ENCODE data around the gene JARID2. TPM values are rescaled to one million over a fixed set of nuclear protein-coding genes. Genes with fewer than 3 reads are reported as not detected.
A peak's percentile ranks its signal among the peaks of the same experiment; 100 is the strongest.

Gene JARID2
- total and polyA plus RNA-seq, 2 of the 8 experiments (the other 6 are each of a cell fraction or from before 2014, with no cell fraction given), result 60.1 to 239 TPM

- Histone ChIP-seq H2AK5ac (ENCODE audit: low read depth, low read length) (no peak overlapping the region), H2BK20ac (ENCODE audit: low read length) (no peak overlapping the region), H3K56ac (replicated peaks; ENCODE audit: insufficient read length, low read depth, low read length) (no peak overlapping the region), H3K23ac (ENCODE audit: insufficient read length) (no peak overlapping the region), H3K14ac (ENCODE audit: insufficient read length) (no peak overlapping the region), H3K9me3 (ENCODE audit: insufficient read depth in 2 of 2, low read depth in 1 of 2, low read length in 1 of 2) (no peaks in the 10 kb centered on the region), H4K8ac (ENCODE audit: extremely low read depth, insufficient read depth, low read length) (no peak overlapping the region), H2BK12ac (ENCODE audit: low read depth, low read length) (no peak overlapping the region), H4K5ac (ENCODE audit: insufficient read length, low read depth, low read length) (no peak overlapping the region), H3K9ac (replicated peaks in 1 of 4; ENCODE audit: extremely low read depth in 1 of 4, low read depth in 3 of 4, low read length in 3 of 4) (no peak overlapping the region), H3K79me2 (ENCODE audit: control insufficient read depth in 1 of 2, insufficient read depth in 2 of 2, low read length in 2 of 2) (peaks cover 69 to 100% of the 10 kb centered on the region in 2 experiments), H3K36me3 (ENCODE audit: control insufficient read depth in 2 of 4, insufficient read depth in 4 of 4, low read length in 3 of 4) (no peaks in the 10 kb centered on the region), H3K4me1 (replicated peaks in 1 of 4; ENCODE audit: control insufficient read depth in 3 of 4, insufficient read depth in 4 of 4, low read length in 3 of 4) (peaks cover 18 to 50% (median 42%) of the 10 kb centered on the region in 4 experiments), H2BK15ac (ENCODE audit: low read length) (no peak overlapping the region), H3K4me3 (ENCODE audit: extremely low read depth in 1 of 4, insufficient read depth in 2 of 4, low read depth in 3 of 4, low read length in 4 of 4) (no peak overlapping the region), H3K4ac (replicated peaks; ENCODE audit: insufficient read length, low read depth, low read length) (no peak overlapping the region), H3K23me2 (ENCODE audit: low read depth, low read length) (no peaks in the 10 kb centered on the region), H4K20me1 (replicated peaks in 1 of 2; ENCODE audit: control insufficient read depth in 1 of 2, insufficient read depth in 2 of 2, low read length in 2 of 2) (peaks cover 46 to 75% of the 10 kb centered on the region in 2 experiments), H3K18ac (ENCODE audit: extremely low read depth, low read length) (no peak overlapping the region), H3K27ac (ENCODE audit: low read depth, low read length) (no peak overlapping the region), H3K4me2 (ENCODE audit: insufficient read depth in 1 of 2, low read depth in 2 of 2, low read length in 2 of 2) (peak overlapping the region; percentile 15 to 57; a peak in 1 of 4 replicates), H2BK5ac (ENCODE audit: low read depth, low read length) (no peak overlapping the region), H2AFZ (ENCODE audit: low read length) (no peak overlapping the region), H2BK120ac (replicated peaks; ENCODE audit: low read depth, low read length) (no peak overlapping the region), H3K27me3 (replicated peaks in 1 of 4; ENCODE audit: control insufficient read depth in 3 of 4, extremely low read depth in 1 of 4, insufficient read depth in 3 of 4, low read length in 3 of 4) (no peaks in the 10 kb centered on the region), H4K91ac (replicated peaks; ENCODE audit: insufficient read length, low read length) (no peak overlapping the region), H3K79me1 (ENCODE audit: low read depth, low read length) (peaks cover 19% of the 10 kb centered on the region)
- CTCF ChIA-PET (ENCODE audit: partially characterized antibody), result interaction anchor here (0.7 kb wide), 2 partner anchors 9 to 12 kb away, joined by 3 read pairs; no protein-coding TSS in a partner anchor
- FAIRE-seq (no peak), DNase-seq (ENCODE audit: low read depth in 1 of 2, low spot score in 2 of 2) (no peak)
- 81% methylated on average over 9 of the region's 9 CpGs; no CpG with 5 or more reads in 1 of the 2 experiments for WGBS, 2 experiments (ENCODE audit: extremely low coverage in 1 of 2, insufficient coverage in 1 of 2, insufficient read length in 1 of 2, insufficient replicate concordance in 2 of 2, low coverage in 1 of 2, low lambda C conversion rate in 2 of 2, missing lambda C conversion rate in 1 of 2)
- TF ChIP-seq CREB1 (IDR thresholded peaks at IDR 0.05), result no peak
- no peak for TF ChIP-seq ATF3 (IDR thresholded peaks at IDR 0.05; ENCODE audit: insufficient read depth, low read depth, low read length)
- 0 out of 3 replicates have a peak, but pooled peaks of 1 of the 2 experiments have one; percentile 17 for TF ChIP-seq POLR2A (IDR thresholded peaks at IDR 0.05; ENCODE audit: control extremely low read depth in 1 of 2, low read depth in 2 of 2, low read length in 2 of 2)
- no peak for TF ChIP-seq KDM1A (IDR thresholded peaks at IDR 0.05; ENCODE audit: borderline replicate concordance, low read length)
- POLR2A ChIA-PET (ENCODE audit: partially characterized antibody), result interaction anchor here (0.5 to 1.3 kb wide), 3 partner anchors 11 to 306 kb away, joined by 3 to 4 read pairs (median 3); no protein-coding TSS in a partner anchor
These were observed 156.7 kb downstream of the JARID2 start for GRCh38 chr6:15402406-15403045.
